HTR-8/SVneo (cell line): ENCODE data around the gene LRP2BP.
"Not testable (repeated sequence)": the region's sequence is repeated elsewhere in the genome, so short reads cannot be mapped to it uniquely, and the experiment has no call there.

Experiments
- DNase-seq: peaks from one replicate; pipeline ENCODE4 v3.0.0; 2011; ENCODE audit warnings: low spot score, mixed read lengths; ENCODE audit not compliant: insufficient read length
- FAIRE-seq: peaks from 2 replicates; lab custom pipeline; 2011; peaks lifted over from hg19 to GRCh38; lab: Jason Lieb, UNC

LRP2BP gene

GRCh38 chr4:185369731-185370130 lies 26.0 kb downstream of the LRP2BP start:
- FAIRE-seq: no peak
- DNase-seq: no peak

- DNase-seq: no peak
- no peak for FAIRE-seq
Measured at GRCh38 chr4:185364886-185365285, 30.8 kb downstream of the LRP2BP start.

GRCh38 chr4:185363251-185363650 lies 32.5 kb downstream of the LRP2BP start:
- FAIRE-seq (no peak), DNase-seq (no peak)

GRCh38 chr4:185362570-185362969 lies 33.2 kb downstream of the LRP2BP start:
- not testable (repeated sequence) for DNase-seq, FAIRE-seq

GRCh38 chr4:185361872-185362271 lies 33.9 kb downstream of the LRP2BP start:
- no peak for FAIRE-seq
- DNase-seq: no peak

GRCh38 chr4:185359767-185360446 lies 35.8 kb downstream of the LRP2BP start:
- peak; percentile 67 for FAIRE-seq
- no peak for DNase-seq

- FAIRE-seq: no peak
- no peak for DNase-seq
Measured at GRCh38 chr4:185358959-185359358, 36.8 kb downstream of the LRP2BP start.

GRCh38 chr4:185358514-185358913 lies 37.2 kb downstream of the LRP2BP start:
- FAIRE-seq: no peak

GRCh38 chr4:185357733-185358440 lies 37.8 kb downstream of the LRP2BP start:
- FAIRE-seq (no peak), DNase-seq (no peak)

More at GRCh38 chr4:185358514-185358913, 37.2 kb downstream of the LRP2BP start:
- DNase-seq: peak; percentile 40

GRCh38 chr4:185357211-185357610 lies 38.5 kb downstream of the LRP2BP start:
- FAIRE-seq (no peak), DNase-seq (no peak)

GRCh38 chr4:185352741-185353140 lies 43.0 kb downstream of the LRP2BP start:
- DNase-seq: no peak
- no peak for FAIRE-seq

GRCh38 chr4:185352202-185352601 lies 43.5 kb downstream of the LRP2BP start:
- FAIRE-seq (no peak), DNase-seq (no peak)

GRCh38 chr4:185351691-185352090 lies 44.0 kb downstream of the LRP2BP start:
- DNase-seq (no peak), FAIRE-seq (no peak)

GRCh38 chr4:185346975-185347601 lies 48.6 kb downstream of the LRP2BP start:
- DNase-seq (peak; percentile 23), FAIRE-seq (no peak)

GRCh38 chr4:185344743-185345538 lies 50.8 kb downstream of the LRP2BP start:
- DNase-seq: no peak

GRCh38 chr4:185343726-185344581 lies 51.8 kb downstream of the LRP2BP start:
- no peak for DNase-seq
- no peak for FAIRE-seq

More at GRCh38 chr4:185344743-185345538, 50.8 kb downstream of the LRP2BP start:
- peak; percentile 63 for FAIRE-seq

GRCh38 chr4:185341841-185342240 lies 53.9 kb downstream of the LRP2BP start:
- no peak for DNase-seq

GRCh38 chr4:185341377-185341776 lies 54.3 kb downstream of the LRP2BP start:
- DNase-seq: no peak
- FAIRE-seq: no peak

More at GRCh38 chr4:185341841-185342240, 53.9 kb downstream of the LRP2BP start:
- no peak for FAIRE-seq

- DNase-seq (no peak), FAIRE-seq (no peak)
Measured at GRCh38 chr4:185339941-185340340, 55.8 kb downstream of the LRP2BP start.
